GM12878 (cell line): Measurements from ENCODE around the gene CBS.
"Not testable (repeated sequence)": the region's sequence is repeated elsewhere in the genome, so short reads cannot be mapped to it uniquely, and the experiment has no call there.

ENCODE experiments used
- BHLHE40 ChIP-seq, 2 experiments: fragments of 450-650 bp in 1 of 2; IDR thresholded peaks; 2 replicates each; pipeline ENCODE4 v1.6.1; 2011 to 2017; ENCODE audit warnings: low read depth in 2 of 2, borderline replicate concordance in 1 of 2, improper control_type of control experiment in 1 of 2, low read length in 1 of 2, mild to moderate bottlenecking in 1 of 2
- BRCA1 ChIP-seq: IDR thresholded peaks from 2 replicates; pipeline ENCODE4 v1.6.1; 2011; ENCODE audit warnings: low read depth, low read length, improper control_type of control experiment
- CBX5 ChIP-seq: sonication (generic); IDR thresholded peaks from 2 replicates; pipeline ENCODE4 v1.6.1; 2016; ENCODE audit warnings: low read depth, moderate library complexity, mild to moderate bottlenecking, inconsistent platforms
- CREB1 ChIP-seq: IDR thresholded peaks from 2 replicates; pipeline ENCODE4 v1.6.1; 2012; ENCODE audit warnings: low read depth, mild to moderate bottlenecking, inconsistent platforms
- CTCF ChIP-seq, 3 experiments: IDR thresholded peaks in 2 of 3; conservative IDR thresholded peaks in 1 of 3; 2 replicates each; pipeline ENCODE4 v1.5.1; 2011; ENCODE audit warnings: low read depth in 3 of 3, low read length in 3 of 3, mild to moderate bottlenecking in 3 of 3, control low read depth in 2 of 3, moderate library complexity in 2 of 3, inconsistent platforms in 1 of 3, mixed read lengths in 1 of 3; ENCODE audit not compliant: control insufficient read depth in 2 of 3, insufficient read depth in 1 of 3; ENCODE audit errors: extremely low read depth in 1 of 3
- EGR1 ChIP-seq, 2 experiments: IDR thresholded peaks; 1 replicate in 1 of 2; 2 replicates in 1 of 2; pipeline ENCODE4 v1.6.1; 2011 to 2012; ENCODE audit warnings: low read depth in 2 of 2, low read length in 2 of 2, borderline replicate concordance in 1 of 2, mild to moderate bottlenecking in 1 of 2, moderate library complexity in 1 of 2
- FOXM1 ChIP-seq: IDR thresholded peaks from 2 replicates; pipeline ENCODE4 v1.6.1; 2012; ENCODE audit warnings: low read depth, mild to moderate bottlenecking, inconsistent platforms, low read length, moderate library complexity
- NRF1 ChIP-seq: conservative IDR thresholded peaks from 2 replicates; pipeline ENCODE4 v1.6.1; 2011; ENCODE audit warnings: mild to moderate bottlenecking, low read depth, low read length, improper control_type of control experiment
- POLR2AphosphoS5 ChIP-seq: IDR thresholded peaks from 2 replicates; pipeline ENCODE4 v1.6.1; 2011; ENCODE audit warnings: mild to moderate bottlenecking, low read length, inconsistent platforms
- RELA ChIP-seq: fragments of 450-650 bp; IDR thresholded peaks from 2 replicates; pipeline ENCODE4 v1.8.0; 2014; ENCODE audit warnings: borderline replicate concordance; ENCODE audit not compliant: partially characterized antibody
- SMC3 ChIP-seq: IDR thresholded peaks from 2 replicates; pipeline ENCODE4 v1.6.1; 2011; ENCODE audit warnings: low read length, improper control_type of control experiment, borderline replicate concordance
- SREBF1 ChIP-seq: IDR thresholded peaks from 2 replicates; pipeline ENCODE4 v1.6.1; 2012; ENCODE audit warnings: mild to moderate bottlenecking, low read length
- TCF7 ChIP-seq: IDR thresholded peaks from 2 replicates; pipeline ENCODE4 v1.6.1; 2014; ENCODE audit warnings: antibody characterized with exemption, borderline replicate concordance

- TF ChIP-seq BHLHE40 (IDR thresholded peaks at IDR 0.05; ENCODE audit: borderline replicate concordance in 1 of 2, low read depth in 2 of 2, low read length in 1 of 2); RELA; FOXM1; EGR1 (IDR thresholded peaks at IDR 0.05; ENCODE audit: borderline replicate concordance in 1 of 2, low read depth in 2 of 2, low read length in 2 of 2); CREB1; NRF1; POLR2AphosphoS5; SREBF1; SMC3; CTCF (IDR thresholded peaks at IDR 0.05 in 2 of 3, conservative IDR thresholded peaks at IDR 0.05 in 1 of 3; ENCODE audit: control insufficient read depth in 2 of 3, extremely low read depth in 1 of 3, insufficient read depth in 1 of 3, low read depth in 3 of 3, low read length in 3 of 3); BRCA1; CBX5; TCF7: not testable (repeated sequence)
These were observed 38.7 kb downstream of the CBS start for GRCh38 chr21:43036889-43037288.
